ENCODE results near the gene MAML2.
"Not testable (repeated sequence)": the region's sequence is repeated elsewhere in the genome, so short reads cannot be mapped to it uniquely, and the experiment has no call there.

Gene MAML2

DNA sequence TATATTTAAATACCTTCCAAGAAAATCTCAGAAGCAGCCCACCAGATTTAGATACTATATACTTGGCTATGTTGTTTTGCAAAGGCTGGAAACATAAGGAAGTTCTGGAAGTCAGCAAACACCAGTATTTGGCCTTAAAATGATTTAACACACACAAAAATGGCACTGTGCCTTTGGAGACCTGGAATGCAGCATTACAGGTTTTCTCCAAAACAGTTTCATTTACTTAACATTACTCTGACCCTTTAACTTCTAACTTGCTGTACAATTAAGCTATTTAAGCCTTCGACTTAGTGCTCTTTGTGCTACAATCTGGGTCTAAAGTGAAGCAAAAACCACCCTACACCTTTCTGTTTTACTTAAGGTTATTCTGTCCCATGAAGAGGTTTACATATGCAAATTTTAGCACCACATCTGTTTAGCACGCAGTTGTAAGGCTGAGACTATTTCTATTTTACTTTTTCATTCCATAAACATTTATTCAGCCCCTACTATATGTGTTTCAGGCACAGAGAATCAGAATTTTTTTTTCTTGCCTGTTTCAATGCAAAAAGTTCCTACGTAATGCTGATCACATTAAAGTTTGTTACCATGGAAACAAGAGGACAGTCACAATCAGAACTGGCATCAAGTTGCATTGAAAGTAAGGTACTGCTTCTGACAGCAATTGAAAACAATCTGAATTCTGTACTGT is 70.3 kb downstream of the MAML2 start:
- Histone ChIP-seq H3K4me3 (ENCODE audit: low read depth in 1 of 2, low read length in 2 of 2) (no peak overlapping the region), H3K36me3 (ENCODE audit: insufficient read depth, low read length) (no peaks in the 10 kb centered on the region), H3K9ac (ENCODE audit: low read depth, low read length) (no peak overlapping the region), H3K9me3 (ENCODE audit: insufficient read depth, low read length, severe bottlenecking) (no peaks in the 10 kb centered on the region), H3K79me2 (ENCODE audit: insufficient read depth, low read length) (no peaks in the 10 kb centered on the region), H4K20me1 (ENCODE audit: insufficient read depth, low read length) (no peaks in the 10 kb centered on the region), H3K27me3 (ENCODE audit: insufficient read depth, low read length, poor library complexity) (no peaks in the 10 kb centered on the region), H3K27ac (ENCODE audit: low read length) (no peak overlapping the region), H3K4me1 (ENCODE audit: insufficient read depth, low read length) (no peaks in the 10 kb centered on the region), H3K4me2 (ENCODE audit: insufficient read depth, low read length) (no peak overlapping the region), H2AFZ (ENCODE audit: low read depth, low read length) (no peak overlapping the region)
- DNase-seq = no peak
- TF ChIP-seq CTCF (IDR thresholded peaks at IDR 0.05; ENCODE audit: borderline replicate concordance, extremely low read depth, low read length, poor library complexity, severe bottlenecking) (no peak), EZH2 (IDR thresholded peaks at IDR 0.05; ENCODE audit: borderline replicate concordance, low read depth, low read length, severe bottlenecking) (no peak)
- no peak for ATAC-seq (ENCODE audit: insufficient read depth, low read depth)

DNA sequence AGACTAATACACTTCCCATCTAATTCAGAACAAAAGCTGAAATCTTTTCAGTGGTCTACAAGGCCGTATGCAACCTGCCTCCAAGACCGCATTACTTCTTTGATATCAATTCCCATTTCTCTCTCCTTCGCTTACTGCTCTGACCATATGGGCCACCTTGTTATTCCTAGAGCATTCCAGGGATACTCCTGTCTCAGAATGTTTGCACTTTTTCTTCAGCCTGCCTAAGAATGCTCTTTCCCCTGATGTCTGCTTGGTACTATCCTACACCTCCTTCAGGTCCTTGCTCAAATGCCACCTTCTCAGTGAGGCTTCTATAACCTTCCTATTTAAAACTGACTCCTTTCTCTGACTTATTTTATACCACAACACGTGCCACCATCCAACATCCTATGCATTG is 71.2 kb downstream of the MAML2 start:
- H3K9me3 ChIP-seq (ENCODE audit: insufficient read depth, low read length, severe bottlenecking) = no peaks in the 10 kb centered on the region
- H3K27me3 ChIP-seq (ENCODE audit: insufficient read depth, low read length, poor library complexity) = no peaks in the 10 kb centered on the region
- TF ChIP-seq EZH2 (IDR thresholded peaks at IDR 0.05; ENCODE audit: borderline replicate concordance, low read depth, low read length, severe bottlenecking) (no peak), CTCF (IDR thresholded peaks at IDR 0.05; ENCODE audit: borderline replicate concordance, extremely low read depth, low read length, poor library complexity, severe bottlenecking) (no peak)
- no peak overlapping the region for H3K9ac ChIP-seq (ENCODE audit: low read depth, low read length)
- no peak overlapping the region for H2AFZ ChIP-seq (ENCODE audit: low read depth, low read length)
- no peak overlapping the region for H3K4me3 ChIP-seq (ENCODE audit: low read depth in 1 of 2, low read length in 2 of 2)
- no peak for ATAC-seq (ENCODE audit: insufficient read depth, low read depth)
- no peak overlapping the region for H3K4me2 ChIP-seq (ENCODE audit: insufficient read depth, low read length)
- H3K4me1 ChIP-seq (ENCODE audit: insufficient read depth, low read length) = no peaks in the 10 kb centered on the region
- no peak overlapping the region for H3K27ac ChIP-seq (ENCODE audit: low read length)
- DNase-seq = no peak
- no peaks in the 10 kb centered on the region for H4K20me1 ChIP-seq (ENCODE audit: insufficient read depth, low read length)
- no peaks in the 10 kb centered on the region for H3K36me3 ChIP-seq (ENCODE audit: insufficient read depth, low read length)
- H3K79me2 ChIP-seq (ENCODE audit: insufficient read depth, low read length) = no peaks in the 10 kb centered on the region

- ATAC-seq (ENCODE audit: insufficient read depth, low read depth); H3K9me3 ChIP-seq (ENCODE audit: insufficient read depth, low read length, severe bottlenecking); H2AFZ ChIP-seq (ENCODE audit: low read depth, low read length); H3K9ac ChIP-seq (ENCODE audit: low read depth, low read length); H3K79me2 ChIP-seq (ENCODE audit: insufficient read depth, low read length); H3K27me3 ChIP-seq (ENCODE audit: insufficient read depth, low read length, poor library complexity); H4K20me1 ChIP-seq (ENCODE audit: insufficient read depth, low read length); H3K4me1 ChIP-seq (ENCODE audit: insufficient read depth, low read length); DNase-seq; H3K4me2 ChIP-seq (ENCODE audit: insufficient read depth, low read length); H3K4me3 ChIP-seq (ENCODE audit: low read depth in 1 of 2, low read length in 2 of 2); H3K27ac ChIP-seq (ENCODE audit: low read length); H3K36me3 ChIP-seq (ENCODE audit: insufficient read depth, low read length): not testable (repeated sequence)
Measured at GRCh38 chr11:96271352-96271751, 71.6 kb downstream of the MAML2 start.

DNA sequence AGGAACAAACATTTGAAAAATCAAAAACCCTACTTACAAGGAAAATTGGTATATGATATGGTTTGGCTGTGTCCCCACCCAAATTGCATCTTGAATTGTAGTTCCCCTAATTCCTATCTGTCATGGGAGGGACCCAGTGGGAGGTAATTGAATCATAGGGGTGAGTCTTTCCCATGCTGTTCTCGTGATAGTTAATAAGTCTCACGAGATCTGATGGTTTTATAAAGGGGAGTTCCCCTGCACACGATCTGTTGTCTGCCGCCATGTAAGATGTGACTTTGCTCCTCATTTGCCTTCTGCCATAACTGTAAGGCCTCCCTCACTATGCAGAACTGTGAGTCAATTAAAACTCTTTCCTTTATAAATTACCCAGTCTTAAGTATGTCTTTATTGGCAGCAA is 74.5 kb downstream of the MAML2 start:
- not testable (repeated sequence) for H3K27me3 ChIP-seq (ENCODE audit: insufficient read depth, low read length, poor library complexity); ATAC-seq (ENCODE audit: insufficient read depth, low read depth); H3K4me1 ChIP-seq (ENCODE audit: insufficient read depth, low read length); H3K4me3 ChIP-seq (ENCODE audit: low read depth in 1 of 2, low read length in 2 of 2); H3K9ac ChIP-seq (ENCODE audit: low read depth, low read length); H3K36me3 ChIP-seq (ENCODE audit: insufficient read depth, low read length); H3K4me2 ChIP-seq (ENCODE audit: insufficient read depth, low read length); H3K79me2 ChIP-seq (ENCODE audit: insufficient read depth, low read length); H2AFZ ChIP-seq (ENCODE audit: low read depth, low read length); H3K27ac ChIP-seq (ENCODE audit: low read length); H4K20me1 ChIP-seq (ENCODE audit: insufficient read depth, low read length); H3K9me3 ChIP-seq (ENCODE audit: insufficient read depth, low read length, severe bottlenecking); DNase-seq

Measured in DND-41 (cell line).